Sciatic nerve (tissue), 2 donors: ENCODE data around the gene ACSS1. TPM values are rescaled to one million over a fixed set of nuclear protein-coding genes. Genes with fewer than 3 reads are reported as not detected.
A peak's percentile ranks its signal among the peaks of the same experiment; 100 is the strongest.

Experiments used
- ATAC-seq: fragments of 200-7000 bp; cut with Tn5 transposase; one replicate; pipeline ENCODE4 v1.9.1; 2020; ENCODE audit warnings: mild to moderate bottlenecking, moderate library complexity
- DNase-seq: peaks from one replicate; pipeline ENCODE4 v3.0.0-alpha.2; 2020; ENCODE audit warnings: low spot score
- intact Hi-C: fragments of 100-400 bp; cut with DNase I; formaldehyde crosslinking; loops from one replicate; pipeline ENCODE4 v1.14.2; 2022
- total RNA-seq: library from RNA; stranded (reverse); fragmentation: NEBNext Ultra II Directional; extraction: Animal tissue kit (Norgen Biotek cat#: 25700); gene quantifications from one replicate; pipeline ENCODE4 v1.2.1, GENCODE V29; 2021
- donor health status: DM: no; HTN: no; CAD: no.
- donor health status: DM: no; HTN: no; CAD: no.

The ACSS1 gene
- total RNA-seq, 1 donor from 2014 or later, result 27.4 TPM

- intact Hi-C loops, result no loop called here
- DNase-seq (no peak), ATAC-seq (no peak)
Observed at GRCh38 chr20:25038591-25039015, 19.3 kb downstream of the ACSS1 start.

GRCh38 chr20:25038103-25038410 lies 19.9 kb downstream of the ACSS1 start:
- no peak for ATAC-seq
- DNase-seq, result no peak
- intact Hi-C loops, result no loop called here

GRCh38 chr20:25037288-25038102 lies 20.4 kb downstream of the ACSS1 start:
- intact Hi-C loops, result no loop called here
- DNase-seq (no peak), ATAC-seq (no peak)

- ATAC-seq (no peak), DNase-seq (no peak)
- intact Hi-C loops, result no loop called here
Observed at GRCh38 chr20:25036331-25036936, 21.5 kb downstream of the ACSS1 start.

GRCh38 chr20:25035921-25036320 lies 22.0 kb downstream of the ACSS1 start:
- DNase-seq, result no peak

GRCh38 chr20:25033924-25034300 lies 24.0 kb downstream of the ACSS1 start:
- intact Hi-C loops, result loop anchor here (5.0 kb wide), 1 partner anchor 37 kb away; no protein-coding TSS in a partner anchor
- ATAC-seq (no peak), DNase-seq (no peak)

More at GRCh38 chr20:25035921-25036320, 22.0 kb downstream of the ACSS1 start:
- ATAC-seq, result no peak
- intact Hi-C loops, result no loop called here

- DNase-seq (no peak), ATAC-seq (peak; percentile 33)
- intact Hi-C loops, result loop anchor here (5.0 kb wide), 1 partner anchor 36 kb away; no protein-coding TSS in a partner anchor
Observed at GRCh38 chr20:25033265-25033923, 24.5 kb downstream of the ACSS1 start.

- peak; percentile 91 for ATAC-seq
- peak; percentile 87 for DNase-seq
- intact Hi-C loops, result loop anchor here (5.0 kb wide), 1 partner anchor 35 kb away; no protein-coding TSS in a partner anchor
Observed at GRCh38 chr20:25032478-25033264, 25.3 kb downstream of the ACSS1 start.

- DNase-seq, result peak; percentile 72
- peak; percentile 37 for ATAC-seq
- intact Hi-C loops, result loop anchor here (5.0 kb wide), 1 partner anchor 35 kb away; no protein-coding TSS in a partner anchor
Observed at GRCh38 chr20:25032065-25032477, 25.9 kb downstream of the ACSS1 start.

- intact Hi-C loops, result loop anchor here (5.0 kb wide), 1 partner anchor 34 kb away; no protein-coding TSS in a partner anchor
- no peak for ATAC-seq
- no peak for DNase-seq
Observed at GRCh38 chr20:25031241-25031640, 26.7 kb downstream of the ACSS1 start.

- intact Hi-C loops, result loop anchor here (5.0 kb wide), 1 partner anchor 33 kb away; no protein-coding TSS in a partner anchor
- ATAC-seq (no peak), DNase-seq (no peak)
Observed at GRCh38 chr20:25030649-25031207, 27.2 kb downstream of the ACSS1 start.

GRCh38 chr20:25030007-25030648 lies 27.8 kb downstream of the ACSS1 start:
- intact Hi-C loops, result loop anchor here (5.0 kb wide), 1 partner anchor 33 kb away; no protein-coding TSS in a partner anchor
- no peak for DNase-seq
- no peak for ATAC-seq

- ATAC-seq (peak; percentile 50), DNase-seq (peak; percentile 51)
- intact Hi-C loops, result no loop called here
Observed at GRCh38 chr20:25025986-25026605, 31.8 kb downstream of the ACSS1 start.

GRCh38 chr20:25025091-25025861 lies 32.7 kb downstream of the ACSS1 start:
- ATAC-seq (no peak), DNase-seq (peak; percentile 31)
- intact Hi-C loops, result no loop called here

- intact Hi-C loops, result no loop called here
- DNase-seq (peak; percentile 15), ATAC-seq (no peak)
Observed at GRCh38 chr20:25024171-25024570, 33.8 kb downstream of the ACSS1 start.

- ATAC-seq (no peak), DNase-seq (peak; percentile 52)
- intact Hi-C loops, result no loop called here
Observed at GRCh38 chr20:25023356-25023755, 34.6 kb downstream of the ACSS1 start.

GRCh38 chr20:25022680-25023079 lies 35.3 kb downstream of the ACSS1 start:
- ATAC-seq (peak; percentile 18), DNase-seq (peak; percentile 45)
- intact Hi-C loops, result no loop called here
